Hematopoietic multipotent progenitor cell treated with erythropoietin and hydrocortisone succinate and interleukin-3 and kit ligand, for 8 days (in vitro differentiated cells): ENCODE measurements around the gene SF3B6.
"Not testable (repeated sequence)": the region's sequence is repeated elsewhere in the genome, so short reads cannot be mapped to it uniquely, and the experiment has no call there.

Experiments
- DNase-seq: peaks from one replicate; pipeline ENCODE4 v3.0.0-alpha.2; 2015

SF3B6 gene

GRCh38 chr2:24050041-24050979, 25.8 kb downstream of the SF3B6 start:
- DNase-seq = no peak

GRCh38 chr2:24049485-24050021, 26.6 kb downstream of the SF3B6 start, which contains the start of gene FKBP1B:
TSS of gene FKBP1B (plus strand) at chr2:24049741. CDS start at chr2:24049850, 109 bp downstream.
- peak; percentile 40 for DNase-seq

GRCh38 chr2:24048769-24049484, 27.2 kb downstream of the SF3B6 start:
- DNase-seq = peak; percentile 47

DNA sequence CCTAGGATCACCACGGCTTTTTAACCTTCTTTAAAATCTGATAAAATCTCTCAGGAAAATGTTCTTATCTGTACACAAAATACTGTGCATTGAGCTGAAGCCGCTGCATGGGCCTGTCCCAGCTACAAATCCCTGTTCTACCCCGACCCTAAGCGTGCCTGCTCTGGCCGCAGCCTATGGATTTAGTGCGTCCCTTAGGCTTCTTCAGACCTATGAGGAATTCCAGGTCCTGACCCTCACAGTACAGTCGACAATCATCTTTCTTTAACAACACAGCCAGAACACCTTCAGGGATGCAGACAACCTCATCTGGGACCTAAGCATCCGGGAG, 28.5 kb downstream of the SF3B6 start:
- DNase-seq = no peak

DNA sequence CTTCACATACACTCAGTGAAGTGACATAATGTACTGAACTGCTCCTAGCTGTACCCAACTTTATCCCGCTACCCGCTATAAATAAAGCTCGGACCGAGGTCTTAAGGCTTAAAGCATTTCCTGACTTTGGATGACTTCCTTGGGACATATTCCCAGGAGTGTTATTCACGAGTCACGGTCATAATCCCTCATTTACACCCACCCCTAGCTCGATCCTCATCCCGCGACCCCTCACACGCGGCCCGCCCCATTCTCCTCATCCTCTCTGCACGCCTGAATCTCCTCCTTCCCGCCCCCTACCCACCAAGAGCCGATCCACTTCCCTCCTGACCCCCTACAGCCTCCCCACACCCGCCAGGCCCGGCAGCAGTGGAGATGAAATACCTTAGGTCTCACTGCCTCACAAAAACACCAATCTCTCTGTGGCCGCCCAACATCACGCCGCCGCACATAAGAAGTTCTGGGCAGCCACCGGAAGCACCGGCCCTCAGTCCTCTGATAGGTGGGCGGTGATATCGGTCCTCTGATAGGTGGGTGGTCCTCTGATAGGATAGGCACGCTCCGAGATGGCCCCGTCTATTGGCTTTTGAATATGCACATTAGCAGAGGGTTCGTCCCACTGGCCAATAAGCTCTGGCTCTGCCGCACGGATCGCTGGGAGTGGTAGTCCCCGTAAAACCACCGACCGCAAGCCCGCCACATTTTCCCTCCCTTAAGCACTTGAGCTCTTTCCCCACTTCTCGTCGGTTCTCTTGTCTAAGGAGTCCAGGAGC, 29.0 kb downstream of the SF3B6 start, which contains the start of gene WDCP:
WDCP (minus strand) TSS at position 462 of the 773 bp plus-strand sequence. CDS start 7,897 bp downstream, outside the sequence.
- peak; percentile 99 for DNase-seq

GRCh38 chr2:24046599-24046929, 29.6 kb downstream of the SF3B6 start:
- no peak for DNase-seq

DNA sequence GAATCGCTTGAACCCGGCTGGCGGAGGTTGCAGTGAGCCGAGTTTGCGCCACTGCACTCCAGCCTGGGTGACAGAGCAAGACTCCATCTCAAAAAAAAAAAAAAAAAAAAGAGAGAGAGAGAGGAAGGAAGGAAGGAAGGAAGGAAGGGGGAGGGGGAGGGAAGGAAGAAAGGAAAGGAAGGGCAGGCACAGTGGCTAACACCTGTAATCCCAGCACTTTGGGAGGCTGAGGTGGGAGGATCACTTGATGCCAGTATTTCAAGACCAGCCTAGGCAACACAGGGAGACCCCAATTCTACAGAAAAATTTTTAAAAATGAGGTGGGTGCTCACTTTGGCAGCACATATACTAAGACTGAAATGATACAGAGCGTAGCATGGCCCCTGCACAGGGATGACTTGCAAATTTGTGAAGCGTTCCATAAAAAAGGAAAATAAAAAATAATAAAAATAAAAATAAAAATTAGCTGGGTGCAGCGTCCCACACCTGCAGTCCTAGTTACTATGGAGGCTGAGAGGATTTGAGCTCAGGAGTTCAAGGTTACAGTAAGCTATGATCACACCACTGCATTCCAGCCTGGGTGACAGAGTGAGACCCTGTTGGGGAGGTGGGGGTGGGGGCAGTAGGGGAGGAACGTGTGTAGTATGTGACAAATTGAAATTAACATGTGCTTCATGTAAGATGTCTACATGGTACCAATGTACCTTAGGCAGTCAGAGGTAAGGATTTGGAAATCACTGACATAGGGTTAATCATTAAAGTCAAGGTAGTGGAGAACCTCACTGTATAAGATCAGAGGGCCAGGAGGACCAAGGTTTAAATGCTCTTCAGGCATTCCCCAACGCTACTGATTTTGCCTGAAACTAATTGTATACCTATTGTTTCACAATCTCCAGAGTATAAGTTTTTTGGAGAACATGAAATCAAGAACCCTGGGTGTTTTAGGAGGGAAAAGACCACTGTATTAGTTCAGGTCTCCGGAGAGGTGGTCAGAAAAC, 30.3 kb downstream of the SF3B6 start:
- no peak for DNase-seq

DNA sequence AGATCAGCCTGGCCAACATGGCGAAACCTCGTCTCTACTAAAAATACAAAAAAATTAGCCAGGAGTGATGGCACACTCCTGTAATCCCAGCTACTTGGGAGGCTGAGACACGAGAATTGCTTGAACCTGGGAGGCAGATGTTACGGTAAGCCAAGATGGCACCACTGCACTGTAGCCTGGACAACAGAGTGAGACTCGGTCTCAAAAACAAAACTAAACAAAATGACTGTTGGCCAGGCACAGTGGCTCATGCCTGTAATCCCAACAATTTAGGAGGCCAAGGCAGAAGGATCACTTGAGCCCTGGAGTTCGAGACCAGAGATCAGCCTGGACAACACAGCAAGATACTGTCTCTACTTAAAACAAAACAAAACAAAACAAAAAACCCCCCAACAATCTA, 33.0 kb downstream of the SF3B6 start:
- DNase-seq = not testable (repeated sequence)

DNA sequence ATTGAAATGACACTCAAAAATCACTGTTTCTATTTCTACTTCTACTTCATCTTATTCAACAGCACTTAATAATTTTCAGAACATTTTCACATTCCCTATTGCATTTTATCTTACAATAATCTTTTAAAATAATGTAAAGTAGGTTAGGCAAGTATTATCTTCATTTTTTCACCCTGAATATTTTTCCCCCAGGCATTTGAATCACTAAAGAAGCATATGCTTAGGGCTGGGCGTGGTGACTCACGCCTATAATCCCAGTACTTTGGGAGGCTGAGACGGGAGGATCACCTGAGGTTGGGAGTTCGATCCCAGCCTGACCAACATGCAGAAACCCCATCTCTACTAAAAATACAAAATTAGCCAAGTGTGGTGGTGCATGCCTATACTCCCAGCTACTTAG, 35.6 kb downstream of the SF3B6 start:
- DNase-seq = no peak

- no peak for DNase-seq
Measured at GRCh38 chr2:24038786-24039499, 37.2 kb downstream of the SF3B6 start.

DNA sequence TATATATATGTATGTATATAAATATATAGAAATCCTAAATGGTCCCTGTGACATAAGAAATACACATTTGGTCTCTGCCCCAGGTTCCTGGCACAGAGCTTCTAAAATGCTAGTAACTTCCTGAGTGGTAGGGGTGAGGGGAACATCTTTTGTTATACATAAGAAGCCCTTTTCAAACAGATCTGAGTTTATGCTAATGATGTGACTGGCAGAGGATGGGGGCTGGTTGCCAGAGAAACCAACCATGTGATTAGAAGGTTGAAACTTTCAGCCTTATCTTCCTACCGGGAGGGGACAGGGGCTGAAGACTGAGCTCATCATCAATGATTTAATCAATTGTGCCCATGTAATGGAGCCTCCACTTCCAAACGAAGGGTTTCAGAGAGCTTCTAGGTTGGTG, 49.9 kb downstream of the SF3B6 start:
- DNase-seq = no peak

DNA sequence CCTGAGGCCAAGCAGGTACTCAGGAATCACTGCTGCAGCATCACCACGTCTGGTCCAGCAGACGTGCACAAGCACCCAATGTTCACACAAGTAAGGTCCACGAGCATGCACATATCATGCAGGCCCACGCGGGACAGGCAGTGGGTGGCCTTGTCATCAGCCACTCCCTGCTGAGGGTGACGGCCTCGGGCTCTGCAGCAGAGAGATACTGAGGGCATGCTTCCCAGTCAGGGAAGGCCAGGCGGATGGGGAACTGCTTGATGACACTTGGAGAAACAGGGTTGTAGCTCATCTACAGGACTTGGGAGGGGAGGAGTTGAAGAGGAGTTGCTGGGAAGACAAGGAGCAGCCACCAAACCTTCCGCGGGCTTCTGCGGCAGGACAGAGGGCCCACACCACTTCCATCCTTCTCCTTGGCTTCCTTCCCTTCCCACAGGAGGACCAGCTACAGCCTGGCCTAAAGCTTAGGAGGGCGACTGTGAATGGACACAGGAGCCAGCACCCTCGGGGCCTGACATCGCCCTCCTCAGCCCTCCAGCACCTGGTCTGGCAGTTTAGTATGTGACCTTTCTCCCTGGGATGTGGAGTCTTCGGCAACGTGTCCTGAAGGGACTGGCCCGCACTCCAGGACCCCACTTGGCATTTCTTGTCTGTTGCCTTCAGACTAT, 51.0 kb downstream of the SF3B6 start:
- DNase-seq = no peak

- no peak for DNase-seq
Measured at GRCh38 chr2:24024018-24024417, 52.1 kb downstream of the SF3B6 start.

DNA sequence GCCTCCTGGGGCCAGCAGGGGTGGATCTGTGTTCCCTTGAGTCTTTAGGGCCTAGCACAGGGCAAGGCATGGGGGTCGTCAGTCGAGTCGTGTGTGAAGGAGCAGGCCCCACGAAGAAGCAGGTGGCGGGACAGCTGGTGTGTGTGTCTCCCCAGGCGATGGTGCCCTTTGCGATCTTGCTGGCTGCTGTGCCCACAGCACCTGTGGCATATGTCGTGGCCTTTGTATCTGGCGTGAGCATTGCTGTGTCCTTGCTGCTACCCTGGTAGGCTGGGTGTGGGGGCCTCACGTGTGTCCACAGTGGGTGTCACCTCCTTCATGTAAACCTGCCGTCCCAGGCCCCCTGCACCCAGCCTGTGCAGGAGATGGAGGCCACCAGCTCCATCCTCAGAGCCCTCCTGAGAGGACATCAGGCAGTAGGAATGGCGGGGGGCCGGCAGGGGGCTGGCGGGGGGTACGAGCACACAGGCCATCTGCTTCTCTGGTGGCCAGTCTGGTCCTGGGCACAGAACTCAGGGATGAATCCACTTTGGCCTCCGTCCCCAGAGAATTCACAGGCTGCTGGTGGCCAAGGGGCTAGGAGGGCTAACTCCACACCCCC, 53.1 kb downstream of the SF3B6 start:
- DNase-seq = no peak

DNA sequence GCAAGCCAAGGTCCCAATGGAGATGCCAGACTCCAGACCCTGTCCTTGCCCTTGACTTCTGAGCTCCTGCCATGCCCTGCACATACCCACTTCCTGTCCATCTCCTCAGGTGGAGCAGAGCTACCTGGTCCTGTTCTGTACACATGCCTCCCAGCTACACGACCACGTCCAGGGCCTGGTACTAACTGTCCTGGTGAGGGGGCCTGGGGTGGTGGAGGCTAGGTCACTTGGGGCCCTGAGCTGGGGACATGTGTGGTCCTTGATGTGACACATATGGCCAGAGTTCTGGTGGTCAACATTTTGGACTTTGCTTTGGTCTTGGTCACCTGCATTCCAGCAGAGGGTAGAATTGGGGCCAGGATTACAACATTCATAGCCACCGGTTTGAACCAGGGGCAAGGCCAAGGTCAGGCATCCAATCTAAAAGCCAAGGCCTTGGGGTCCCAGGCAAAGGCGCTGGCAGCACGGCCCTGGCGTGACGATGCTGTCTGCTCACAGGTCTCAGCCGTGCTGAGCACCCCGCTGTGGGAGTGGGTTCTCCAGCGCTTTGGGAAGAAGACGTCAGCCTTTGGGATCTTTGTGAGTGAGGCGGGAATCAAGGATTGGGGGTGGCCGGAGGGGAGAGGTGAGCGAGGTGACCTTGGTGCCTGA, 53.7 kb downstream of the SF3B6 start:
- no peak for DNase-seq

DNA sequence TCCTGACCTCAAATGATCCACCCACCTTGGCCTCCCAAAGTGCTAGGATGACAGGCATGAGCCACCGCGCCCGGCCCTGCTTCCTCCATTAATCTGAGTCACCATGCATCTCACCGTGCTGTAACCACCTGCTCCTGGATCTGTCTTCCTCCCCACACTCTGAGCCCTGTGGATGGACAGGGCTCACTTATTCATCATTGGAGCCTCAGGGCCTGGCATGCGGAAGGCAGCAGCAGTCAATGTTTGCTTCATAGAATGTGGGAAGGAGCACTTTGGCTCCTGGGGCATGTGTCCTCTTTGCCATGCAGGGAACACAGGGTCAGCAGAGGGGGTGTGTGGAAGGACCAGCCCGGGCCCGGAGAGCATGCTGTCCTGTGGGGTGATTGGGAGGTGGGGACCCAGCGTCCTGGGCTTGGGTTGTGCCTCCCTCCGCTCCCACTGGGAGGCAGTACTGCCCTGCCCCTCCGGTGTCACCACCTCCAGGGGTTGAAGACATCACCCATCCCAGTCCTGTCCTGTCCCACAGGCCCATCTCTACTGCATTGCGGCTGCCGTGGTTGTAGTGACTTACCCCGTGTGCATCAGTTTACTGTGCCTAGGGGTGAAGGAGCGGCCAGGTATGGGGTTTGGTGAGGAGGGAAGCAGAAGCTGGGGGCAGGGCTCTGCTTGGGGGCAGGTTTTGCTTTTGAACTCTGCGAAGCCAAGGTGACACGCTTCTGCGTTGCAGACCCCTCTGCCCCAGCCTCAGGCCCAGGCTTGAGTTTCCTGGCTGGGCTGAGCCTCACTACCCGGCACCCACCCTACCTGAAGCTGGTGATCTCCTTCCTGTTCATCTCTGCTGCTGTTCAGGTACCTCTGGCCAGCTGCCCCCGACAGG, 54.8 kb downstream of the SF3B6 start:
- DNase-seq = peak; percentile 50

DNA sequence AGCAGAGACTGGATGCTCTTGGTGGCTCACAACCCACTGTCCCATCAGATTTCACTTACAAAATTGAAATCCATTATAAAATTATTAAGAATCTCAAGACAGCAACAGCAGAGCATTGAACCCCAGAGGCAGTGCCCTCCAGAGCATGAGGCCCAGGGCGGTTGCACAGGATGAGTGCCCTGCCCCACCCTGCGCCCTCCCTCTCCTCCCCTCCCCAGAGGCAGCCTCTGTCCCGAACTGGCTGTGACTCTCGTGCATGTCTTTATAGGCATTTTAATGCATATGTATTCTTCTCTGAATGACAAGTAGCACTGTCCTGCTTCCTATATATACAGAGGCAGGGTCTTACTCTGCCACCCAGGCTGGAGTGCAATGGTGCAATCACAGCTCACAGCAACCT, 55.9 kb downstream of the SF3B6 start:
- peak; percentile 29 for DNase-seq

- DNase-seq = no peak
Measured at GRCh38 chr2:24019729-24020128, 56.4 kb downstream of the SF3B6 start.
